Astrocyte (in vitro differentiated cells and primary cell): ENCODE data around the gene PDK1. TPM values are rescaled to one million over a fixed set of nuclear protein-coding genes. Genes with fewer than 3 reads are reported as not detected.

Experiments
- DNase-seq: peaks from one replicate; pipeline ENCODE4 v3.0.0-alpha.2; 2010; ENCODE audit warnings: low read depth
- FAIRE-seq: peaks from 2 replicates; lab custom pipeline; 2011; peaks lifted over from hg19 to GRCh38; lab: Jason Lieb, UNC
- H2AFZ ChIP-seq: 2 replicates; pipeline ENCODE4 v1.6.0; 2012; ENCODE audit warnings: low read depth, low read length, inconsistent platforms
- H3K27ac ChIP-seq: 2 replicates; pipeline ENCODE4 v1.5.1; 2011; ENCODE audit warnings: low read depth, low read length, inconsistent platforms
- H3K27me3 ChIP-seq: 2 replicates; pipeline ENCODE4 v1.6.0; 2011; ENCODE audit warnings: low read length, inconsistent platforms; ENCODE audit not compliant: insufficient read depth
- H3K36me3 ChIP-seq: 2 replicates; pipeline ENCODE4 v1.5.1; 2011; ENCODE audit warnings: low read length, inconsistent platforms; ENCODE audit not compliant: insufficient read depth
- H3K4me1 ChIP-seq: 2 replicates; pipeline ENCODE4 v1.5.1; 2011; ENCODE audit warnings: low read length, inconsistent platforms; ENCODE audit not compliant: insufficient read depth
- H3K4me2 ChIP-seq: 2 replicates; pipeline ENCODE4 v1.6.0; 2012; ENCODE audit warnings: low read length, inconsistent platforms
- H3K4me3 ChIP-seq: 2 replicates; pipeline ENCODE4 v1.5.1; 2011; ENCODE audit warnings: low read depth, mild to moderate bottlenecking, low read length, inconsistent platforms; ENCODE audit not compliant: insufficient read depth
- H3K79me2 ChIP-seq: 2 replicates; pipeline ENCODE4 v1.6.0; 2012; ENCODE audit warnings: mild to moderate bottlenecking, low read length, inconsistent platforms; ENCODE audit not compliant: insufficient read depth
- H3K9ac ChIP-seq: 2 replicates; pipeline ENCODE4 v1.6.0; 2012; ENCODE audit warnings: mild to moderate bottlenecking, low read length, inconsistent platforms
- H3K9me3 ChIP-seq: 2 replicates; pipeline ENCODE4 v1.5.1; 2012; ENCODE audit warnings: low read depth, mild to moderate bottlenecking, low read length, inconsistent platforms; ENCODE audit not compliant: insufficient read depth
- H4K20me1 ChIP-seq: 2 replicates; pipeline ENCODE4 v1.6.0; 2012; ENCODE audit warnings: low read length, inconsistent platforms; ENCODE audit not compliant: insufficient read depth
- H3K27ac Mint-ChIP-seq: one replicate; pipeline ENCODE4 v1.8.0; 2021; ENCODE audit warnings: mild to moderate bottlenecking, mixed read lengths; ENCODE audit not compliant: unreplicated experiment
- H3K27me3 Mint-ChIP-seq: one replicate; pipeline ENCODE4 v1.8.0; 2021; ENCODE audit warnings: low read depth, mixed read lengths; ENCODE audit not compliant: unreplicated experiment
- H3K36me3 Mint-ChIP-seq: one replicate; pipeline ENCODE4 v1.8.0; 2021; ENCODE audit warnings: low read depth, mixed read lengths; ENCODE audit not compliant: unreplicated experiment
- H3K4me1 Mint-ChIP-seq: one replicate; pipeline ENCODE4 v1.8.0; 2021; ENCODE audit warnings: low read depth, mixed read lengths; ENCODE audit not compliant: unreplicated experiment
- H3K4me3 Mint-ChIP-seq: one replicate; pipeline ENCODE4 v1.8.0; 2021; ENCODE audit warnings: mild to moderate bottlenecking, moderate library complexity, mixed read lengths; ENCODE audit not compliant: unreplicated experiment
- H3K9me3 Mint-ChIP-seq: one replicate; pipeline ENCODE4 v1.8.0; 2021; ENCODE audit warnings: mild to moderate bottlenecking, mixed read lengths; ENCODE audit not compliant: unreplicated experiment
- CTCF ChIP-seq: IDR thresholded peaks from 2 replicates; pipeline ENCODE4 v1.5.1; 2011; ENCODE audit warnings: low read depth, mild to moderate bottlenecking, inconsistent platforms, low read length, moderate library complexity; ENCODE audit not compliant: insufficient read depth
- EZH2 ChIP-seq: IDR thresholded peaks from 2 replicates; pipeline ENCODE4 v1.6.1; 2012; ENCODE audit warnings: mild to moderate bottlenecking, low read length, inconsistent platforms; ENCODE audit not compliant: insufficient read depth
- total RNA-seq: library from RNA; stranded (reverse); gene quantifications from 2 replicates; pipeline ENCODE4 v1.2.1, GENCODE V29; 2021

The PDK1 gene
- total RNA-seq, 1 donor from 2014 or later: 26.0 TPM

DNA sequence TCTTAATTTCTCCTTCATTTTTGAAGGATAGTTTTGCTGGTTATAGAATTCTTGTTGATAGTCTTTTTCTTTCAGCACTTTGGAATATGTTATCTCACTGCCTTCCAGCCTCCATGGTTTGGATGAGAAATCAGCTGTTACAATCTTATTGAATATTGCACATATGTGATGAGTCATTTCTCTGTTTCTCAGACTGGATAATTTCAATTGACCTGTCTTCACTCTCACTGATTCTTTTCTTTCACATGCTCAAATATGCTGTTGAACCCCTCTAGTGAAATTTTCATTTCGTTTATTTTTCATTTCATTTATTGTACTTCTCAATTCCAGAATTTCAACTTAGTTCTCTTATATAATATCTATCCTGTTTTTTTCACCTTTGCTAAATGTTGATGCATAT, 22.2 kb downstream of the PDK1 start:
- Mint-ChIP-seq H3K27me3 (no peaks in the 10 kb centered on the region), H3K27ac (no peak overlapping the region), H3K4me1 (no peaks in the 10 kb centered on the region), H3K36me3 (peaks cover 61% of the 10 kb centered on the region), H3K9me3 (peaks cover 12% of the 10 kb centered on the region), H3K4me3 (no peak overlapping the region)
- Histone ChIP-seq H3K36me3 (no peaks in the 10 kb centered on the region), H3K9ac (no peak overlapping the region), H3K4me3 (no peak overlapping the region), H3K4me2 (no peak overlapping the region), H2AFZ (no peak overlapping the region), H4K20me1 (no peaks in the 10 kb centered on the region), H3K79me2 (no peaks in the 10 kb centered on the region), H3K9me3 (no peaks in the 10 kb centered on the region), H3K4me1 (no peaks in the 10 kb centered on the region), H3K27me3 (no peaks in the 10 kb centered on the region), H3K27ac (no peak overlapping the region)
- TF ChIP-seq CTCF (no peak), EZH2 (no peak)
- no peak for FAIRE-seq
- DNase-seq: no peak

GRCh38 chr2:172578860-172579512, 23.1 kb downstream of the PDK1 start:
- no peak for FAIRE-seq
- no peak overlapping the region for H3K27ac Mint-ChIP-seq

More at GRCh38 chr2:172578860-172579512, 23.1 kb downstream of the PDK1 start:
- Histone ChIP-seq H4K20me1 (no peaks in the 10 kb centered on the region), H3K27ac (no peak overlapping the region), H3K36me3 (no peaks in the 10 kb centered on the region), H3K4me1 (no peaks in the 10 kb centered on the region), H3K9me3 (no peaks in the 10 kb centered on the region), H3K79me2 (no peaks in the 10 kb centered on the region), H2AFZ (no peak overlapping the region), H3K9ac (no peak overlapping the region), H3K4me2 (no peak overlapping the region), H3K4me3 (no peak overlapping the region), H3K27me3 (no peaks in the 10 kb centered on the region)
- no peak for DNase-seq
- Mint-ChIP-seq H3K36me3 (peaks cover 55% of the 10 kb centered on the region), H3K4me3 (no peak overlapping the region), H3K9me3 (peaks cover 12% of the 10 kb centered on the region), H3K27me3 (no peaks in the 10 kb centered on the region), H3K4me1 (no peaks in the 10 kb centered on the region)
- no peak for TF ChIP-seq CTCF
- no peak for TF ChIP-seq EZH2
